GM18868 (cell line): ENCODE measurements around the gene CEP164.

Source experiments
- ATAC-seq: cut with Tn5 transposase; IDR thresholded peaks from one replicate; pipeline ENCODE4 v1.9.1; 2021; ENCODE audit warnings: mild to moderate bottlenecking, moderate library complexity; ENCODE audit not compliant: unreplicated experiment

CEP164 gene

GRCh38 chr11:117417856-117418255 lies 90.2 kb downstream of the CEP164 start:
- no peak for ATAC-seq

- no peak for ATAC-seq
Observed at GRCh38 chr11:117418737-117419481, 91.3 kb downstream of the CEP164 start.

- no peak for ATAC-seq
Observed at GRCh38 chr11:117419482-117420142, 92.0 kb downstream of the CEP164 start.

GRCh38 chr11:117420143-117420485 lies 92.5 kb downstream of the CEP164 start:
- no peak for ATAC-seq

GRCh38 chr11:117420598-117420997 lies 92.9 kb downstream of the CEP164 start:
- ATAC-seq = no peak

GRCh38 chr11:117421041-117421440 lies 93.4 kb downstream of the CEP164 start:
- no peak for ATAC-seq

GRCh38 chr11:117421476-117421875 lies 93.8 kb downstream of the CEP164 start:
- ATAC-seq = no peak

GRCh38 chr11:117423046-117423575 lies 95.5 kb downstream of the CEP164 start:
- ATAC-seq = no peak

- no peak for ATAC-seq
Observed at GRCh38 chr11:117424781-117425180, 97.1 kb downstream of the CEP164 start.

- no peak for ATAC-seq
Observed at GRCh38 chr11:117425679-117426296, 98.1 kb downstream of the CEP164 start.

GRCh38 chr11:117426297-117426685 lies 98.6 kb downstream of the CEP164 start:
- ATAC-seq = no peak

- no peak for ATAC-seq
Observed at GRCh38 chr11:117426941-117427340, 99.3 kb downstream of the CEP164 start.

GRCh38 chr11:117427356-117427874 lies 99.8 kb downstream of the CEP164 start:
- no peak for ATAC-seq

- ATAC-seq = no peak
Observed at GRCh38 chr11:117428186-117428855, 100.7 kb downstream of the CEP164 start.

- ATAC-seq = no peak
Observed at GRCh38 chr11:117428856-117429229, 101.2 kb downstream of the CEP164 start.

- no peak for ATAC-seq
Observed at GRCh38 chr11:117430293-117430955, 102.8 kb downstream of the CEP164 start.

GRCh38 chr11:117431436-117431835 lies 103.8 kb downstream of the CEP164 start:
- no peak for ATAC-seq

- no peak for ATAC-seq
Observed at GRCh38 chr11:117433717-117434116, 106.1 kb downstream of the CEP164 start.

GRCh38 chr11:117434481-117434880 lies 106.8 kb downstream of the CEP164 start:
- ATAC-seq = no peak

- no peak for ATAC-seq
Observed at GRCh38 chr11:117435326-117435725, 107.7 kb downstream of the CEP164 start.
